ENCODE results near the gene ACY1. TPM values are rescaled to one million over a fixed set of nuclear protein-coding genes. Genes with fewer than 3 reads are reported as not detected.
A peak's percentile ranks its signal among the peaks of the same experiment; 100 is the strongest.

Gene ACY1
- total RNA-seq, 1 experiment from 2014 or later, result 62.6 TPM

- H2BK20ac ChIP-seq (ENCODE audit: low read depth, low read length, poor library complexity, severe bottlenecking), result no peak overlapping the region
- no peaks in the 10 kb centered on the region for H3K9me3 ChIP-seq (ENCODE audit: control insufficient read depth, low read depth, low read length)
- no CpG with 5 or more reads among the region's 30 CpGs for WGBS (ENCODE audit: extremely low coverage, insufficient read length, low lambda C conversion rate)
- H3K9ac ChIP-seq (ENCODE audit: extremely low read depth, insufficient read length, low read length), result no peak overlapping the region
- no peak overlapping the region for H2BK120ac ChIP-seq (ENCODE audit: low read depth, low read length, poor library complexity, severe bottlenecking)
- no peak overlapping the region for H3T11ph ChIP-seq (ENCODE audit: low read length)
- no peak for DNase-seq
- H3K23me2 ChIP-seq (ENCODE audit: insufficient read length, low read depth, low read length, poor library complexity, severe bottlenecking), result peaks cover 10% of the 10 kb centered on the region
- H2AFZ ChIP-seq (ENCODE audit: low read length), result no peak overlapping the region
- no peaks in the 10 kb centered on the region; a peak in 3 of 7 replicates for H3K36me3 Mint-ChIP-seq (ENCODE audit: insufficient read depth in 1 of 3, low read depth in 3 of 3)
- H3K27ac ChIP-seq (ENCODE audit: insufficient read length, low read depth, low read length), result no peak overlapping the region
- H3K23ac ChIP-seq (ENCODE audit: insufficient read length, low read depth, low read length), result no peak overlapping the region
- H3K79me1 ChIP-seq (ENCODE audit: insufficient read depth, low read depth, low read length, poor library complexity, severe bottlenecking), result no peaks in the 10 kb centered on the region
- no peak overlapping the region for H2BK12ac ChIP-seq (ENCODE audit: insufficient read length, low read depth, low read length)
- no peak overlapping the region for H2BK15ac ChIP-seq (ENCODE audit: low read depth, low read length)
- no peak overlapping the region for H3K14ac ChIP-seq (ENCODE audit: insufficient read depth, low read length)
- H3K79me2 ChIP-seq (ENCODE audit: insufficient read depth, low read length), result no peaks in the 10 kb centered on the region
- H3K4me3 Mint-ChIP-seq, result peak overlapping the region; percentile 87
- H4K20me1 ChIP-seq (ENCODE audit: control insufficient read depth, insufficient read depth, insufficient read length), result peaks cover 3% of the 10 kb centered on the region
- H3K27me3 ChIP-seq (ENCODE audit: insufficient read depth, low read length), result peaks cover 7% of the 10 kb centered on the region; the same call in 1 of the 2 replicates
- peak overlapping the region; percentile 64 for H3K4me2 ChIP-seq (ENCODE audit: insufficient read depth, insufficient read length, low read length)
- H3K27ac Mint-ChIP-seq, result no peak overlapping the region
- no peak overlapping the region for H4K91ac ChIP-seq (ENCODE audit: insufficient read length, low read depth, low read length)
- H3K18ac ChIP-seq (ENCODE audit: insufficient read length, low read depth, low read length), result peak overlapping the region; percentile 30
- H3K9me3 Mint-ChIP-seq, result no peaks in the 10 kb centered on the region
- peaks cover 34% of the 10 kb centered on the region for H3K27me3 Mint-ChIP-seq (ENCODE audit: low read depth)
- H3K4me1 ChIP-seq (ENCODE audit: insufficient read depth, low read length), result peaks cover 12% of the 10 kb centered on the region; the same call in 1 of the 2 replicates
- no peak overlapping the region for H2BK5ac ChIP-seq (ENCODE audit: insufficient read length, low read length)
- no peak overlapping the region for H3K4ac ChIP-seq (ENCODE audit: low read depth, low read length)
- H4K5ac ChIP-seq (ENCODE audit: insufficient read length, low read depth, low read length), result no peak overlapping the region
- H4K8ac ChIP-seq (replicated peaks; ENCODE audit: insufficient read length, low read depth, low read length), result no peak overlapping the region
- no peak overlapping the region for H3K56ac ChIP-seq (ENCODE audit: insufficient read length, low read depth, low read length)
- no peak overlapping the region for H2AK5ac ChIP-seq (ENCODE audit: insufficient read length, low read length)
- TF ChIP-seq CTCF (conservative IDR thresholded peaks at IDR 0.05), result no peak; the same call in 2 of the 3 replicates
- H3K4me1 Mint-ChIP-seq, result peaks cover 15 to 34% of the 10 kb centered on the region in 2 experiments
Measured at GRCh38 chr3:51974277-51974962, 8.9 kb upstream of the ACY1 start.

Data from H9 (cell line).